GOT3 (cell line): ENCODE measurements around the gene ZNF526.
"Not testable (repeated sequence)": the region's sequence is repeated elsewhere in the genome, so short reads cannot be mapped to it uniquely, and the experiment has no call there.

ENCODE experiments used
- DNase-seq: peaks from one replicate; lab custom pipeline; 2025; ENCODE audit warnings: mixed read lengths; lab: John Stamatoyannopoulos, UW

Gene ZNF526

DNA sequence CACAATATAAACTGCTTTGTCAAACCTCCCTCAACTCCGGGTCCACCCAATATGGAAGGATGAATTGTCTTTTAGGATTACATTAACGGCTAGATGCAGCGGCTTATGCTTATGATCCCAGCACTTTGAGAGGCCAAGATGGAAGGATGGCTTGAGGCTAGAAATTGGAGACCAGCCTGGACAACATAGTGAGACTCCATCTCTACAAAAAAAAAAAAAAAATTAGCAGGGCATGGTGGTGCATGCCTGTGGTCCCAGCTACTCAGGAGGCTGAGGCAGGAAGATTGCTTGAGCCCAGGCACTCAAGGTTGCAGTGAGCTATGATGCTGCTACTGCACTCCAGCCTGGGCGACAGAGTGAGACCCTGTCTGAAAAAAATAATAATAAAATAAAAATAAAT lies 46.0 kb downstream of the ZNF526 start:
- DNase-seq: not testable (repeated sequence)

DNA sequence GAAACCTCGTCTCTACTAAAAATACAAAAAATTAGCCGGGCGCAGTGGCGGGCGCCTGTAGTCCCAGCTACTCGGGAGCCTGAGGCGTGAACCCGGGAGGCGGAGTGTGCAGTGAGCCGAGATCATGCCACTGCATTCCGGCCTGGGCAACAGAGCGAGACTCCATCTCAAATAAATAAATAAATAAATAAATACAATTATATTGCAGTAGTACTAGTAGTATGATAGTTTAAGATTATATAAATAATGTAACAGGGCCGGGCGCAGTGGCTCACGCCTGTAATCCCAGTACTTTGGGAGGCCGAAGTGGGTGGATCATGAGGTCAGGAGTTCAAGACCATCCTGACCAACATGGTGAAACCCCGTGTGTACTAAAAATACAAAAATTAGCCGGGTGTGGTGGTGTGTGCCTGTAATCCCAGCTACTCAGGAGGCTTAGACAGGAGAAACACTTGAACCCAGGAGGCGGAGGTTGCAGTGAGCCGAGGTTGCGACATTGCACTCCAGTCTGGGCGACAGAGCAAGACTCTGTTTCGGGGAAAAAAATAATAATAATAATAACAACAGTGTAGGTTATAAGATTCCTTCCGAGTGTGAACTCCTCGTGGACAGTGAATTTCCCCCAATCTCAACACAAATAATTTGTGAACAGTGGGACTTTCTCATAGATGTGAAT lies 47.0 kb downstream of the ZNF526 start:
- not testable (repeated sequence) for DNase-seq

DNA sequence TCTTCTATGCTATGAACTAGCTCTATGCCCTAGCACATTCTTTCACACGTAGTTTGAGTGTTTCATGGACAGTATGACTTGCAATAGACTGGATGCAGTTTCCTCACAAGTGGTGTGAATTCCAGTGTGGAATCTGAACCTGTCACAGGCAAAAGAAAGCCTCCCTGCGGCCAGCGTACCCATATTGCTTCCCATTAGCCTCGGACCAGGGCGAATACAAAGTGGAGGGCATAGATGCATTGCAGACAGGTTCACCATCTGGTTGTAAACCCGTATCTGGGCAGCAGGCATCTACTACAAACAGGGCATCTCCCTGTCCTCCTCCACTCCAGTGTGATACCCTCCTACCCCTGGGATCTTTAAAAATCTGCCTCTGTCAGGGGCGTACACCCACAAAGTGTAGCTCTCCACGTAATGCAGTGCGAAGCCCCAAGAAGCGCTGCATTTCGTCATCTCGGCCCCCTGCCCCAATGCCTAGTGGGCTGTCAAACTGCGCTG lies 47.6 kb downstream of the ZNF526 start:
- no peak for DNase-seq

DNA sequence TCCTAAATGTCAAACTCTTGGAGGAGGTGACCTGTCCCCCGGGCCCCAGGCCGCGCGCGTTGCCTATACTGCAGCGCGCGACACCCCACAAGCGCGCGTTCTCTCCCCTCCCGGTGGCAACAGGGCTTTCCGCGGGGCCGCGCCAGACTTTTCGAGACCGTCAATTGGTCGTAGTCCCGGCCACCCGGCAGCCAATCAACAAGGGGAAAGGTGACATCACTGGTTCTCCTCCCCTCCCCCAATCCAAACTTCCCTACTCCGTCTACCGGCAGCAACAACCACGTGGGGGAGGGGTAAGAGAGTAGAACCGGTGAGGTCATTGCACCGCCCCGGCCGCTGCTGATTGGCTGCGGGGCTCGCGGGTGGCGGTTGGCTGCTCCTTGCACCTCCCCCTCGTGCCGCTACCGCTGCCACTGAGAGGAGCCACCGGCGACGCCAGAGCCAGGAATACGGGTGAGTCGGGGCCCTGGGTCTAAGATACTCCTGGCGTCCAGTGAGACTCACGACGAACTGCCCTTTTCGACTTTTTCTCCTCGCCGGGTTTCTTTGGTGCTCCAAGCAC lies 48.1 kb downstream of the ZNF526 start:
- DNase-seq: peak; percentile 98

DNA sequence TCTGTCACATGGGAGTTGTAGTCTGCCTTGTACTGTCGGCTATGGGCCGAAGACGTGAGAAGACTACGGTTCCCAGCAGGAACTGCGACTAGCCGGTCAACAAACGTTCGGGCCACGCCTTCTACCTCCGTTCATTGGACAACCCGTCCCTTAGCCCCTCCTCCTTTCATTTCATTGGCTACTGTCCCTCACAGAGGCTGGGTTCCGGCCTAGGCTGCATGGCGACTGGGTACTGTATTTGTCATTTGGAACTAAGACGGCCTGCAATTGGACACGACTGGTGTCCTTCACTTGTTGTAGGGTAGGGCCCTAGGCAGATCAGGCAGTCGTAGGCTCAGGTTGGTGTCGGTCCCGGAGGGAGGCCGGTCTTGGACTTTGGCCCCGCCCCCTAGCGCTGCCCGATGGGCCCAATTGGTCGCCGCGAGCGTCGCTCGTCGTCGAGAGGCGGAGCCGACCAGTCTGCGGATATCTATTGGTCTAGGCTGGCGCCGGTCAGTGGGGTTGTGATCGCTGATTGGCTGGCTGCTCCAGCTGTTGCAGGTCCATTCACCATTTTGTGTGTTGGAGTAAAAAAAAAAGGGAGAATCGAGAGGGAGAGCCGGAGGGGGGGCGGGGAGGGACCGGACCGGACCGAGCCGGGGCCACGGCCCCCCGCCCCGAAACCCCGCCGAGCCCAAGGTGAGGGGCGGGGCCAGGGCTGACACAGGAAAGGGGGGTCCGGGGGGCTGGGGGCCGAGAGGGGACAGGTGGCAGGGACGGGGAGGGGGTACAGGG lies 48.8 kb downstream of the ZNF526 start, which contains the start of gene CIC:
TSS of gene CIC (plus strand) at position 549 of the 774 bp plus-strand sequence. CDS start 2,532 bp downstream, outside the sequence.
- peak; percentile 99 for DNase-seq

DNA sequence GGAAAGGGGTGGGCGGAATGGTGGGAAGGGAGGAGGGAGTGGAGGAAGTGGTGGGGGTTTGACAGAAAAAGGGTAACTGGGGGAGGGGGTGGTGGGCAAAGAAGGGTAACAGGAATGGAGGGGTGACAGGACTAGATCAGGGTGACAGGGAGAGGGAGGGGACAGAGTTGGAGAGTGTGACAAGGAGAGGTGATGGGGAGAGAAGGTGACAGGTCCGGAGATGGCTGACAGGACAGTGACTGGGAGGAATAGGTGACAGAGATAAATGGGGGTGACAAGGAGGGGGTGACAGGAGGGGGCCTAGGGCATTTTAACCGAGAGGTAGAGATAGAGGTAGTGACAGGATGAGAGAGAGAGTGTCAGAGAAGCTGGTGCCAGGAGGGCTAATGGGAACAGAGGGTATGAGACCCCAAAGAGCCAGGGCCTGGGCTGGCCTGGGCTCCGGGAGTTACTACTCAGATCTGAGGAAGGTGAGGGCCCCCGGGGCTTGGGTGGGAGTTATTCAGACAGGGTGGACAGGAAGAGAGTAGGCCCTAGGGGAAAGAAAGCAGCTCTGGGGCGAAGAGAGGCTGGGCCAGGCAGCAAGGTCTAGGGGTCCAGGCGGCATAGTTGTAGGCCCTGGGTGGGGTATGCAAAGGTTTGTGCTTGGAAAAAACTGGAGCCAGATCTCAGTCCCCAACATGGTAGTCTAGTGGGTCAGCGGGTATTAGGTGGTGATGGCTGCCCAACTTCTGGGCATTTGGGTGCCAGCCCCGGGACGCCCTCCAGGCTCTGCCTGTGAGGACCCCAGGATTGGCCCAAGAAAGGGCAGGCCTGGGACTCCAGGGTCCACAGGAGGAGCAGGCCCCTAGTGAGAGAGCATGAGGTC lies 49.6 kb downstream of the ZNF526 start:
- DNase-seq: no peak

DNA sequence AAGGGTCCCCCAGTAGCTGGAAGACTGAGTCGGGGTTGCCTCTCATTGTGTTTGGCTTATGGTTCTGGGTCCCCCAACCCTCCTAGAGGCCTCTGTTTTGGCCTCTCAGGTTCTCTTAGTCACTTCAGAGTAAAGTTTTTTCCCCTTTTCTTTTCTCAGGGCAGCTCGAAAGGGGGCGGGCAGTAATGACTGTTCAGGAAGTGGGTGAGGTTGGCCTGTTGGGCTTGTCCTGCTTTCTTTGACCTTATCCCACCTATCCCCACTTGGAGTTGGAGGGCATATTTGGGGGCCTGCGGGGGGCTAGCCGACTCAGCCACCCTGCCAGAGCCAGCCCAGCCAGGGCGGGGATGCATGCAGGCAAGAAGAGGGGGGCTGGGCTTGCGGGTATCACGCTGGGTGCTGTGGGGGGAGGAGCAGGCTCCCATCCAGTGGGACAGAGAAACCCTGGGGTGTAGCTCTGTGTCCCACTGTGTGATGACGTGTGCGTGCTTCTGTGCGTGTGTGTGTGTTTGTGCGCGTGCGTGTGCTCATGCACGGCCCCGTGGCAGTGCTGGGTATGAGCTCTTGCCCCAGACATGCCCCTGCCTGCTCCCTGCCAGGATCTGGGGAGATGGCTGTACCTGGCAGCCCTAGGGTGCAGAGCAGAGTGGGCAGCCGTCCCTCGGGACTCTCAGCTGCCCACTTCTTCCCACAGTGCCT lies 50.4 kb downstream of the ZNF526 start:
- no peak for DNase-seq

DNA sequence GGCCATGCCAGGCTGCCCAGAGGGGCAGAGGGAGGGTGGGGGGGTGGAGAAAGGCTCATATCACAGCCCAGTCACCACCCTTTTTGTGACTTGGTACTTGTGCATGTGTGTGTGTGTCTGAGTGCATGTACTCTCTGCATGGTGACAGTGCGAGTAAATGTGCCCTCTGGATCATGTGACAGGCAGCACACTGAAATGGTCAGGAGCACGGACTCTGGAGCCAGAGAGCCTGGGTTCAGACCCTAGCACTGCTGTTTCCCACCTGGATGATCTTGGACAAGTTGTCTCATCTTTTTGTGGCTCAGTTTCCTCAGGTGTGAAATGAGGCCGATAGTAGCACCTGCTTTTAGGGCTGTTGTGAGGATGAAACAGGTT lies 50.9 kb downstream of the ZNF526 start:
- no peak for DNase-seq

DNA sequence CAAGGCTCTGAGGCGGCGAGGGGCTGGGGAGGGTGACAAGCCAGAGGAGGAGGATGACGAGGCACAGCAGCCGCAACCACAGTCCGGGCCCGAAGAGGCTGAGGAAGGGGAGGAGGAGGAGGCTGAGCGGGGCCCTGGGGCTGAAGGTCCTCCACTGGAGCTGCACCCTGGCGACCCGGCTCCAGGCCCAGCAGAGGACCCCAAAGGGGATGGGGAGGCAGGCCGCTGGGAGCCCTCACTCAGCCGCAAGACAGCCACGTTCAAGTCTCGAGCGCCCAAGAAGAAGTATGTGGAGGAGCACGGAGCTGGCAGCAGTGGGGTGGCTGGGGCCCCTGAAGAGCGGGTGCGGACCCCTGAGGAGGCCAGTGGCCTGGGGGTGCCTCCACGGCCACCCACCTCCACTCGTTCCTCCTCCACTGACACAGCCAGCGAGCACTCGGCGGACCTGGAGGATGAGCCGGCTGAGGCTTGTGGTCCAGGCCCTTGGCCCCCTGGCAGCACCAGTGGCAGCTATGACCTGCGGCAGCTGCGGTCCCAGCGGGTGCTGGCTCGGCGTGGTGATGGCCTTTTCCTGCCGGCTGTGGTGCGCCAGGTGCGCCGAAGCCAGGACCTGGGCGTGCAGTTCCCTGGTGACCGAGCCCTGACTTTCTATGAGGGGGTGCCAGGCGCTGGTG lies 51.9 kb downstream of the ZNF526 start:
- no peak for DNase-seq

DNA sequence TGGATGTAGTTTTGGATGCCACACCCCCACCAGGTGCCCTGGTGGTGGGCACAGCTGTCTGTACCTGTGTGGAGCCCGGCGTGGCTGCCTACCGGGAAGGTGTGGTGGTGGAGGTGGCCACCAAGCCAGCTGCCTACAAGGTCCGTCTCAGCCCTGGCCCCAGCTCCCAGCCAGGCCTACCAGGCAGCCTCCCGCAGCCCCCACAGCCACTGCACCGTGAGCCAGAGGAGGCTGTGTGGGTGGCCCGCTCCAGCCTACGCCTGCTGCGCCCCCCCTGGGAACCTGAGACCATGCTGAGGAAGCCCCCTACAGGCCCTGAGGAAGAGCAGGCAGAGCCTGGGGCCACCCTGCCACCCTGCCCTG lies 52.4 kb downstream of the ZNF526 start:
- DNase-seq: no peak

DNA sequence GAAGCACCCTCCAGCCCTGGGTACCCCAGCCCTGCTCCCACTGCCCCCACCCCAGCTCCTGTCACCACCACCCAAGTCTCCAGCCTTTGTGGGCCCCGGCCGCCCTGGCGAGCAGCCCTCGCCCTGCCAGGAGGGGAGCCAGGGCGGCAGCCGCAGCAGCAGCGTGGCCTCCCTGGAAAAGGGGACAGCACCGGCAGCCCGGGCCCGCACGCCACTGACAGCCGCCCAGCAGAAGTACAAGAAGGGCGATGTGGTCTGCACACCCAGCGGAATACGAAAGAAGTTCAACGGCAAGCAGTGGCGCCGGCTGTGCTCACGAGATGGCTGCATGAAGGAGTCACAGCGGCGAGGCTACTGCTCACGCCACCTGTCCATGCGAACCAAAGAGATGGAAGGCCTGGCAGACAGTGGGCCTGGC lies 52.9 kb downstream of the ZNF526 start:
- no peak for DNase-seq

DNA sequence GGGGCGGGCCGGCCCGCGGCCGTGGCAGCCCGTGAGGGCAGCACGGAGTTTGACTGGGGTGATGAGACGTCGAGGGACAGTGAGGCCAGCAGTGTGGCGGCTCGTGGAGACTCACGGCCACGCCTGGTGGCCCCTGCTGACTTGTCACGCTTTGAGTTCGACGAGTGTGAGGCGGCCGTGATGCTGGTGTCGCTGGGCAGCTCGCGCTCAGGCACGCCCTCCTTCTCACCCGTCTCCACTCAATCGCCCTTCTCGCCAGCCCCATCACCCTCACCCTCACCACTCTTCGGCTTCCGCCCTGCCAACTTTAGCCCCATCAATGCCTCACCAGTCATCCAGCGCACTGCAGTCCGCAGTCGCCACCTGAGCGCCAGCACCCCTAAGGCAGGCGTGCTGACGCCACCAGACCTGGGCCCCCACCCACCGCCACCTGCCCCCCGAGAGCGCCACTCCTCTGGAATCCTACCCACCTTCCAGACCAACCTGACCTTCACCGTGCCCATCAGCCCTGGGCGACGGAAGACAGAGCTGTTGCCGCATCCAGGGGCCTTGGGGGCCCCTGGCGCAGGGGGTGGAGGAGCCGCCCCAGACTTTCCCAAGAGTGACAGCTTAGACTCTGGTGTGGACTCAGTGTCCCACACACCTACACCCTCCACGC lies 53.4 kb downstream of the ZNF526 start:
- DNase-seq: no peak

DNA sequence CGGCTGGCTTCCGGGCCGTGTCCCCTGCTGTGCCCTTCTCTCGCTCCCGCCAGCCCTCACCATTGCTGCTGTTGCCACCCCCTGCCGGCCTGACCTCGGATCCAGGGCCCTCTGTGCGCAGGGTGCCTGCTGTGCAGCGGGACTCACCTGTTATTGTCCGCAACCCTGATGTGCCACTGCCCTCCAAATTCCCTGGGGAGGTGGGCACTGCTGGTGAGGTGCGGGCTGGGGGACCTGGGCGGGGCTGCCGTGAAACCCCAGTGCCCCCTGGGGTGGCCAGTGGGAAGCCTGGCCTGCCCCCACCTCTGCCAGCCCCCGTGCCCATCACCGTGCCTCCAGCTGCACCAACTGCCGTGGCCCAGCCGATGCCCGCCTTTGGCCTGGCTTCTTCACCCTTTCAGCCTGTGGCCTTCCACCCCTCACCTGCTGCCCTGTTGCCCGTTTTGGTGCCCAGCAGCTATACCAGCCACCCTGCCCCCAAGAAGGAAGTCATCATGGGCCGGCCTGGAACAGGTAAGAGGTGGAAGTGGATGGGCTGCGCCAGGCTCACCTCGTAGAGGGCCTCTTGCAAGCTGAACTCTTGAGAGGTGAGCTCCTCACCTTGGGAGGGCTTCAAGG lies 54.1 kb downstream of the ZNF526 start:
- no peak for DNase-seq

DNA sequence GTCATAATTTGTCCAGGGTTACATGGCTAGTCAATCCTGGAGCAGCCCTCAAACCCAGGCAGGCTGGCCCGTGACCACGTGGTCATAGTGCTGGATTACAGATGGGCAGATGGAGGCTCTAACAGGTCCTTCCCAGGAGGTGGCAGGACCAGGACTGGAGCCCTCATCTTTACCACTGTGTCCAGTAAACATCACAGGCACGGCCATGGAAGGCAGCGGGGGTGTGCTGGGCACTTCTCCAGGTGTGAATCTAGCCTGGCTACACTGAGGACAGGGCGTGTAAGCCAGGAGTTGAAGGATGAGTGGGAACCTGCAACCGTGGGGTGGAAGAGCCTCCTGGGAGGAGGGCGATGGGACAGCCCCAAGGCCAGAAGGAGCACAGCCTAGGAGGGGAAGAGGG lies 55.0 kb downstream of the ZNF526 start:
- no peak for DNase-seq

DNA sequence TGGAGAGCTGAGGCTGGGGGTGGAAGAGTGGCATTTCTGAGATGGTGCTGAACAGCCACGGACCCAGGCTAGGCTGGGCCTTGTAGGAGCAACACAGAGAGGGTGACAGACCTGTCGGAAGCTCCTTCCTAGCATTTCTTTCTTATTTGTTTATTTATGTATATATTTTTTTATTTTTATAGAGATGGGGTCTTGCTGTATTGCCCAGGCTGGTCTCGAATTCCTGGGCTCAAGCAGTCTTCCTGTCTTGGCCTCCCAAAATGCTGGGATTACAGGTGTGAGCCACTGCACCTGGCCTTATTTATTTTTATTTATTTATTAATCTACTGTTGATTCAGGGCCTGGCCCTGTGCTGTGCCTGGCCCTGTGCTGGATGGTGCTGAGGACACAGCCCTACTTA lies 55.4 kb downstream of the ZNF526 start:
- DNase-seq: no peak

DNA sequence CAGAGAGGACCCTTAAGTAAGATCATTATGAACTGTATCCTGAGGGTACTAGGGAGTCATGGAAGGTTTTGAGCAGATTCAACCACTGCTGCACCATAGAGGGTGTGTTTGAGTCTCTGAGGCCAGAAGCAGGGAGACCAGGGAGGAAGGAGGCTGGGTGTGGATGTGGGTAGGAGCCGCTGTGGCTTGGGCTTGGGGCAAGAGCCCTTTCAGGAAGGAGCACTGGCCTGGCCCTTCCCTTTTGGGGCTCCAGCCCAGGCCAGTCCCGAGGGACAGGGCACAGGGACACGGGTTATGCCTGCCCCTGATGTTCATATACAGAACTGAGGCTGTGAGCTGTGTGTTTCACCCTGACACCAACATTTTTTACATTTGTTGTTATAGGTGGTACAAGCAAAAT lies 56.2 kb downstream of the ZNF526 start:
- no peak for DNase-seq

DNA sequence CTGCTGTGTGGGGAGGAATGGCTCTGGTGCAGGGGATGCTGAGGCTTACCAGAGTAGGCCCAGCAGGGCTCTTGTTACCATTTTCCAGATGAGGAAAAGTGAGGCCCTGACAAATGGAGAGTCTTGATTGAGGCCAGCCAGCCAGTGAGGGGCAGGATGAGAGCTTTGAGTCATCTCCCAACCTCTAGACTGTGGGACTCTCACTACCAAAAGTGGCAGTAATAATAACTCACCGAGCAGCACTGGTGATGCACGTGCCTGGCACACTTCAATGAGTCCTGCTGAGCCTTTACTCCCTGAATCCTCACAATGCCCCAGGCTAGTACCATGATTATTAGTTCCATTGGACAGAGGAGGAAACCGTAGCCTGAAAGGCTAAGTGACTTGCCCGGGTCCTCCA lies 56.7 kb downstream of the ZNF526 start:
- no peak for DNase-seq
